Activated CD8-positive, alpha-beta T cell treated with anti-CD3 and anti-CD28 coated beads for 36 hours (primary cell): ENCODE results near the gene NCOA7. TPM values are rescaled to one million over a fixed set of nuclear protein-coding genes. Genes with fewer than 3 reads are reported as not detected.

Source experiments
- ATAC-seq: fragments of 200-7000 bp; cut with Tn5 transposase; one replicate; pipeline ENCODE4 v1.10.0; 2021; ENCODE audit warnings: mild to moderate bottlenecking, moderate library complexity
- CTCF ChIA-PET: fragments of 350-600 bp; sonication (Branson Sonifier 250); formaldehyde crosslinking; loops from one replicate; lab custom pipeline; 2021; ENCODE audit warnings: antibody characterized with exemption; lab: Charles Lee
- POLR2A ChIA-PET: fragments of 350-600 bp; sonication (Branson Sonifier 250); formaldehyde crosslinking; loops from one replicate; lab custom pipeline; 2021; ENCODE audit warnings: antibody characterized with exemption; lab: Charles Lee
- DNase-seq: peaks from one replicate; pipeline ENCODE4 v3.0.0-alpha.2; 2020
- H3K27ac Mint-ChIP-seq: one replicate; pipeline ENCODE4 v1.8.0; 2021; ENCODE audit warnings: mild to moderate bottlenecking, mixed read lengths
- H3K27me3 Mint-ChIP-seq: one replicate; pipeline ENCODE4 v1.8.0; 2021; ENCODE audit warnings: mixed read lengths
- H3K36me3 Mint-ChIP-seq: one replicate; pipeline ENCODE4 v1.8.0; 2021; ENCODE audit warnings: low read depth, mixed read lengths
- H3K4me1 Mint-ChIP-seq: one replicate; pipeline ENCODE4 v1.8.0; 2021; ENCODE audit warnings: low read depth, mixed read lengths
- H3K4me3 Mint-ChIP-seq: one replicate; pipeline ENCODE4 v1.8.0; 2021; ENCODE audit warnings: mild to moderate bottlenecking, moderate library complexity, mixed read lengths
- H3K9me3 Mint-ChIP-seq: one replicate; pipeline ENCODE4 v1.8.0; 2021; ENCODE audit warnings: mixed read lengths
- CTCF ChIP-seq: fragments of 200-600 bp; IDR thresholded peaks from one replicate; pipeline ENCODE4 v1.8.0; 2022; ENCODE audit warnings: antibody characterized with exemption, mild to moderate bottlenecking
- intact Hi-C: fragments of 100-400 bp; cut with micrococcal nuclease; formaldehyde crosslinking; loops from one replicate; pipeline ENCODE4 v1.10.0; 2022
- total RNA-seq, 2 experiments: library from RNA; stranded (reverse); gene quantifications; one replicate each; pipeline ENCODE4 v1.2.3, GENCODE V29; 2021

The NCOA7 gene
- total RNA-seq, 2 experiments from 2014 or later, result 43.4 to 44.9 TPM

GRCh38 chr6:125742464-125743120 lies 48.2 kb upstream of the NCOA7 start:
- Mint-ChIP-seq H3K27ac (no peak overlapping the region), H3K36me3 (no peaks in the 10 kb centered on the region), H3K27me3 (peaks cover 41% of the 10 kb centered on the region), H3K4me3 (no peak overlapping the region), H3K9me3 (no peaks in the 10 kb centered on the region), H3K4me1 (peaks cover 13% of the 10 kb centered on the region)
- DNase-seq, result no peak
- ATAC-seq, result no peak
- intact Hi-C loops, result no loop called here
- ChIA-PET CTCF (interaction anchor here (1.0 to 1.5 kb wide), 3 partner anchors 9 to 431 kb away, joined by 3 to 5 read pairs (median 3); no protein-coding TSS in a partner anchor), POLR2A (interaction anchor here (1.0 kb wide), 1 partner anchor 244 kb away, joined by 3 read pairs; the partner anchor contains the start of gene TRMT11)
- no peak for TF ChIP-seq CTCF

GRCh38 chr6:125743604-125744003 lies 47.2 kb upstream of the NCOA7 start:
- POLR2A ChIA-PET, result no interaction called here
- Mint-ChIP-seq H3K4me1 (peaks cover 14% of the 10 kb centered on the region), H3K36me3 (no peaks in the 10 kb centered on the region), H3K4me3 (no peak overlapping the region), H3K27me3 (peaks cover 44% of the 10 kb centered on the region), H3K27ac (no peak overlapping the region), H3K9me3 (no peaks in the 10 kb centered on the region)
- TF ChIP-seq CTCF, result no peak
- intact Hi-C loops, result no loop called here
- no peak for ATAC-seq
- CTCF ChIA-PET, result no interaction called here
- DNase-seq, result no peak

GRCh38 chr6:125745281-125746018 lies 45.3 kb upstream of the NCOA7 start:
- H3K27me3 Mint-ChIP-seq, result peaks cover 54% of the 10 kb centered on the region
- no peak overlapping the region for H3K4me3 Mint-ChIP-seq
- POLR2A ChIA-PET, result interaction anchor here (0.7 to 1.8 kb wide), 3 partner anchors 36 to 444 kb away, joined by 3 to 6 read pairs (median 3); partner anchors contain the start of gene HDDC2

GRCh38 chr6:125746019-125746414 lies 44.7 kb upstream of the NCOA7 start:
- no peak for ATAC-seq
- ChIA-PET POLR2A (interaction anchor here (1.8 kb wide), 1 partner anchor 35 kb away, joined by 6 read pairs; no protein-coding TSS in a partner anchor), CTCF (interaction anchor here (0.8 to 2.0 kb wide), 3 partner anchors 24 to 432 kb away, joined by 3 to 7 read pairs (median 3); no protein-coding TSS in a partner anchor)
- peaks cover 57% of the 10 kb centered on the region for H3K27me3 Mint-ChIP-seq
- intact Hi-C loops, result no loop called here
- H3K36me3 Mint-ChIP-seq, result no peaks in the 10 kb centered on the region
- TF ChIP-seq CTCF, result no peak
- H3K9me3 Mint-ChIP-seq, result no peaks in the 10 kb centered on the region
- no peak for DNase-seq
- H3K4me3 Mint-ChIP-seq, result peak overlapping the region; percentile 76
- H3K27ac Mint-ChIP-seq, result no peak overlapping the region
- H3K4me1 Mint-ChIP-seq, result peaks cover 27% of the 10 kb centered on the region

More at GRCh38 chr6:125745281-125746018, 45.3 kb upstream of the NCOA7 start:
- no peak for DNase-seq
- no peak overlapping the region for H3K27ac Mint-ChIP-seq
- no peaks in the 10 kb centered on the region for H3K9me3 Mint-ChIP-seq
- TF ChIP-seq CTCF, result no peak
- ATAC-seq, result no peak
- CTCF ChIA-PET, result interaction anchor here (0.7 to 2.0 kb wide), 5 partner anchors 9 to 431 kb away, joined by 3 to 7 read pairs (median 3); no protein-coding TSS in a partner anchor
- intact Hi-C loops, result no loop called here
- no peaks in the 10 kb centered on the region for H3K36me3 Mint-ChIP-seq
- H3K4me1 Mint-ChIP-seq, result peaks cover 24% of the 10 kb centered on the region
